ENCODE measurements around the gene ERP29.
"Not testable (repeated sequence)": the region's sequence is repeated elsewhere in the genome, so short reads cannot be mapped to it uniquely, and the experiment has no call there.

The ERP29 gene

GRCh38 chr12:112012775-112013600 lies at the start of gene ERP29, which contains the start of gene TMEM116:
ERP29 (plus strand) TSS chr12:112013426; CDS start chr12:112013466, 40 bp downstream.
TMEM116 (minus strand) TSS chr12:112013165; CDS start chr12:112005270, 7,895 bp downstream.
- FAIRE-seq: no peak

- FAIRE-seq: no peak
These were observed 48.3 kb upstream of the ERP29 start for GRCh38 chr12:111964935-111965334.

GRCh38 chr12:111971800-111972199 lies 41.4 kb upstream of the ERP29 start:
- FAIRE-seq: no peak

- no peak for FAIRE-seq
These were observed 37.9 kb upstream of the ERP29 start for GRCh38 chr12:111975161-111975931.

- no peak for FAIRE-seq
These were observed 36.9 kb upstream of the ERP29 start for GRCh38 chr12:111976291-111976690.

GRCh38 chr12:111976860-111977259 lies 36.4 kb upstream of the ERP29 start:
- no peak for FAIRE-seq

- FAIRE-seq: no peak
These were observed 34.7 kb upstream of the ERP29 start for GRCh38 chr12:111978545-111978944.

GRCh38 chr12:111980598-111980997 lies 32.6 kb upstream of the ERP29 start:
- FAIRE-seq: no peak

- no peak for FAIRE-seq
These were observed 31.2 kb upstream of the ERP29 start for GRCh38 chr12:111981987-111982386.

- FAIRE-seq: peak; percentile 3
These were observed 28.4 kb upstream of the ERP29 start for GRCh38 chr12:111984820-111985219.

- no peak for FAIRE-seq
These were observed 21.7 kb upstream of the ERP29 start for GRCh38 chr12:111991535-111991934.

GRCh38 chr12:111991946-111992345 lies 21.3 kb upstream of the ERP29 start:
- FAIRE-seq: no peak

GRCh38 chr12:111992464-111992863 lies 20.8 kb upstream of the ERP29 start:
- no peak for FAIRE-seq

GRCh38 chr12:111993292-111994150 lies 19.7 kb upstream of the ERP29 start:
- no peak for FAIRE-seq

GRCh38 chr12:111994211-111995111 lies 18.8 kb upstream of the ERP29 start:
- FAIRE-seq: not testable (repeated sequence)

GRCh38 chr12:111995782-111996480 lies 17.3 kb upstream of the ERP29 start:
- no peak for FAIRE-seq

GRCh38 chr12:111997300-111997699 lies 15.9 kb upstream of the ERP29 start:
- FAIRE-seq: no peak

GRCh38 chr12:111998015-111998414 lies 15.2 kb upstream of the ERP29 start:
- no peak for FAIRE-seq

- not testable (repeated sequence) for FAIRE-seq
These were observed 14.1 kb upstream of the ERP29 start for GRCh38 chr12:111999129-111999528.

GRCh38 chr12:112000820-112001219 lies 12.4 kb upstream of the ERP29 start:
- FAIRE-seq: no peak

- no peak for FAIRE-seq
These were observed 11.7 kb upstream of the ERP29 start for GRCh38 chr12:112001576-112001975.
